ENCODE data around the gene RNF207. TPM values are rescaled to one million over a fixed set of nuclear protein-coding genes. Genes with fewer than 3 reads are reported as not detected.

RNF207 gene
- total and polyA plus RNA-seq, 2 of the 8 experiments (the other 6 are each of a cell fraction or from before 2014, with no cell fraction given), result 3.9 to 5.4 TPM

GRCh38 chr1:6163973-6164617, 41.8 kb upstream of the RNF207 start:
- POLR2A ChIA-PET (ENCODE audit: partially characterized antibody), result no interaction called here
- H3K36me3 ChIP-seq (ENCODE audit: control insufficient read depth in 2 of 4, insufficient read depth in 4 of 4, low read length in 3 of 4), result no peaks in the 10 kb centered on the region
- no peak overlapping the region for H4K8ac ChIP-seq (ENCODE audit: extremely low read depth, insufficient read depth, low read length)
- H3K4me1 ChIP-seq (replicated peaks in 1 of 4; ENCODE audit: control insufficient read depth in 3 of 4, insufficient read depth in 4 of 4, low read length in 3 of 4), result peaks cover 0 to 5% (median 2%) of the 10 kb centered on the region in 4 experiments; a peak in 4 of 7 replicates
- no peaks in the 10 kb centered on the region for H3K79me1 ChIP-seq (ENCODE audit: low read depth, low read length)
- H2AFZ ChIP-seq (ENCODE audit: low read length), result no peak overlapping the region
- no peak overlapping the region for H3K9ac ChIP-seq (replicated peaks in 1 of 4; ENCODE audit: extremely low read depth in 1 of 4, low read depth in 3 of 4, low read length in 3 of 4)
- DNase-seq (ENCODE audit: low read depth in 1 of 2, low spot score in 2 of 2) (no peak), FAIRE-seq (no peak)
- H3K4me3 ChIP-seq (ENCODE audit: extremely low read depth in 1 of 4, insufficient read depth in 2 of 4, low read depth in 3 of 4, low read length in 4 of 4), result no peak overlapping the region
- no peak overlapping the region for H3K4ac ChIP-seq (replicated peaks; ENCODE audit: insufficient read length, low read depth, low read length)
- H3K4me2 ChIP-seq (ENCODE audit: insufficient read depth in 1 of 2, low read depth in 2 of 2, low read length in 2 of 2), result no peak overlapping the region
- H2BK20ac ChIP-seq (ENCODE audit: low read length), result no peak overlapping the region
- no peak overlapping the region for H3K23ac ChIP-seq (ENCODE audit: insufficient read length)
- H4K5ac ChIP-seq (ENCODE audit: insufficient read length, low read depth, low read length), result no peak overlapping the region
- no peaks in the 10 kb centered on the region for H3K9me3 ChIP-seq (ENCODE audit: insufficient read depth in 2 of 2, low read depth in 1 of 2, low read length in 1 of 2)
- no peak overlapping the region for H4K91ac ChIP-seq (replicated peaks; ENCODE audit: insufficient read length, low read length)
- H3K79me2 ChIP-seq (ENCODE audit: control insufficient read depth in 1 of 2, insufficient read depth in 2 of 2, low read length in 2 of 2), result no peaks in the 10 kb centered on the region
- H2AK5ac ChIP-seq (ENCODE audit: low read depth, low read length), result no peak overlapping the region
- H2BK12ac ChIP-seq (ENCODE audit: low read depth, low read length), result no peak overlapping the region
- no peak overlapping the region for H3K56ac ChIP-seq (replicated peaks; ENCODE audit: insufficient read length, low read depth, low read length)
- WGBS, 2 experiments (ENCODE audit: extremely low coverage in 1 of 2, insufficient coverage in 1 of 2, insufficient read length in 1 of 2, insufficient replicate concordance in 2 of 2, low coverage in 1 of 2, low lambda C conversion rate in 2 of 2, missing lambda C conversion rate in 1 of 2), result 86% methylated on average over 17 of the region's 19 CpGs; no CpG with 5 or more reads in 1 of the 2 experiments
- CTCF ChIA-PET (ENCODE audit: partially characterized antibody), result interaction anchor here (0.6 to 4.7 kb wide), 8 partner anchors 7 to 811 kb away, joined by 3 to 40 read pairs (median 4); no protein-coding TSS in a partner anchor
- H4K20me1 ChIP-seq (replicated peaks in 1 of 2; ENCODE audit: control insufficient read depth in 1 of 2, insufficient read depth in 2 of 2, low read length in 2 of 2), result peaks cover 3 to 7% of the 10 kb centered on the region in 2 experiments
- no peak overlapping the region for H3K18ac ChIP-seq (ENCODE audit: extremely low read depth, low read length)
- no peaks in the 10 kb centered on the region; a peak in 1 of 7 replicates for H3K27me3 ChIP-seq (replicated peaks in 1 of 4; ENCODE audit: control insufficient read depth in 3 of 4, extremely low read depth in 1 of 4, insufficient read depth in 3 of 4, low read length in 3 of 4)
- H3K27ac ChIP-seq (ENCODE audit: low read depth, low read length), result no peak overlapping the region
- no peak overlapping the region for H2BK120ac ChIP-seq (replicated peaks; ENCODE audit: low read depth, low read length)
- H3K14ac ChIP-seq (ENCODE audit: insufficient read length), result no peak overlapping the region
- H2BK5ac ChIP-seq (ENCODE audit: low read depth, low read length), result no peak overlapping the region
- H3K23me2 ChIP-seq (ENCODE audit: low read depth, low read length), result no peaks in the 10 kb centered on the region
- H2BK15ac ChIP-seq (ENCODE audit: low read length), result no peak overlapping the region
- TF ChIP-seq HDAC2 (IDR thresholded peaks at IDR 0.05; ENCODE audit: borderline replicate concordance in 1 of 2, low read depth in 2 of 2, low read length in 2 of 2), result no peak
- TF ChIP-seq BRCA1 (IDR thresholded peaks at IDR 0.05; ENCODE audit: low read depth, low read length), result no peak
- TF ChIP-seq EGR1 (IDR thresholded peaks at IDR 0.05; ENCODE audit: borderline replicate concordance, low read depth, low read length), result no peak
- no peak for TF ChIP-seq ASH2L (IDR thresholded peaks at IDR 0.05; ENCODE audit: low read length)
- TF ChIP-seq USF2 (IDR thresholded peaks at IDR 0.05; ENCODE audit: low read length), result no peak
- no peak for TF ChIP-seq FOSL1 (IDR thresholded peaks at IDR 0.05; ENCODE audit: insufficient read depth, low read depth, low read length)
- no peak for TF ChIP-seq SP4 (IDR thresholded peaks at IDR 0.05; ENCODE audit: low read length)
- no peak for TF ChIP-seq TEAD4 (IDR thresholded peaks at IDR 0.05; ENCODE audit: low read depth, low read length)
- no peak for TF ChIP-seq CBX8 (IDR thresholded peaks at IDR 0.05; ENCODE audit: borderline replicate concordance, low read depth, low read length)
- TF ChIP-seq YY1 (IDR thresholded peaks at IDR 0.05; ENCODE audit: low read depth, low read length), result no peak
- no peak for TF ChIP-seq RBBP5 (IDR thresholded peaks at IDR 0.05; ENCODE audit: borderline replicate concordance, low read depth, low read length)
